GM21367 (cell line): ENCODE data around the gene GOSR1.
"Not testable (repeated sequence)": the region's sequence is repeated elsewhere in the genome, so short reads cannot be mapped to it uniquely, and the experiment has no call there.

Experiments used
- ATAC-seq: cut with Tn5 transposase; IDR thresholded peaks from one replicate; pipeline ENCODE4 v1.9.1; 2021; ENCODE audit not compliant: unreplicated experiment

The GOSR1 gene

DNA sequence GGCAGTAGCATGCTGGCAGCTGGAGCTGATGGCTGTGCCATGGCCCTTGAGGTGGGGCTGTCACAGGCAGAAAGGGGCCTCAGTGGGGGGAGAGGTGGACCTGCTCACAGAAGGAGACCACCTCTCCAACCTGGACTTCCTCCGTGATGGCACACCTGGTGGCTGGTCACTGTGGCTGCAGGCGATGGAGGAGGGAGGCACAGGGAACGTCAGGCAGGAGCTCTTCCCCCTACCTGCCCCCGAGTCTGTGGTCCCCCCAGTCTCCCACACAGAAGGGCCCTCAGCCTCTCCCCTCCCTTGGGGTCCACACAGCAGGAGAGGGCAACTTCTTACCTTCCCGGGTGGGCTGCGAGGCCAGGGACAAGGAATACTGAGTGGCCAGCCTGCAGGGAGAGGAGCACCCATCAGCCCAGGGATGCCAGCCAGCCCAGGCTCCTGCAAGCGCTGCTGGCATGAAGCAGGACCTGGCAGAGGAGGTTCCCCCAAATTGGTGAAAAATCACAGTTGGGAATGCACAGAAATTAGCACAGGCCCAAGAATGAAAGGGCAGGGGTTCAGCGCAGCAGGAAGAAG, 96.5 kb downstream of the GOSR1 start:
- no peak for ATAC-seq

DNA sequence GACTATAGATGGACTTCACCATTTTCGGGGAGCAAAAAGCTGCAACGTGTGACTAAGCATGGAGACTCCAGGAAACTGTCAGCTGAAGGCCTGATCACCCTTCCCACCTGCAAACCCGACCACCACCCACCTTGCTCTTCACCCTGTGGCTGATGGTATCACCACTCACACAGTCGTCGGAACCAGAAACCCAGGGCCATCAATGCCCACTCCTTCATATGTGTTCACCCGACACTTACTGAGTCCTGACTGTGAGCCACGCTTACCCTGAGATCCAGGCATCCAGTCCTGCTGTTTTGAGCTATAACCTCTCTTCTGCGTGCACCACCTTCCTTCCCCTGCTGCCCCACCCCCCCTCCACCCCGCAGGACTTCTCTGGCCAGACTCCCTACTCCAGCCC, 97.1 kb downstream of the GOSR1 start:
- not testable (repeated sequence) for ATAC-seq

DNA sequence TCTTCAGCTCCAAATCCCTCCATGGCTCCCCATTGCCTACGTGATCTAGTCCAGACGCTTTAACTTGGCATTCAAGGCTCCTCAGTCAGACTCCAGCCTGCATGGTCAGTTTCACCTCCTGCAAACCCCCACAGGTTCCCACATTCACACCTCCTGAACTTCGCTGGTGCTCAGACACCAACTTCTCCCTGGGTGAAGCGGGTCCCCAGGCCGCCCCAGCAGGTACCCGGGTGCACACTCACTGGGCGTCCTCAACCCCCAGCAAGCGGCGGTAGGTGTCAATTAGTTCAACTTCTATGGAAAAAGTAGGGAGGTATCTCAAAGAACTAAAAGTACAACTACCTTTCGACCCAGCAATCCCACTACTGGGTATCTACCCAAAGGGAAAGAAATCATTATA, 97.6 kb downstream of the GOSR1 start:
- not testable (repeated sequence) for ATAC-seq

DNA sequence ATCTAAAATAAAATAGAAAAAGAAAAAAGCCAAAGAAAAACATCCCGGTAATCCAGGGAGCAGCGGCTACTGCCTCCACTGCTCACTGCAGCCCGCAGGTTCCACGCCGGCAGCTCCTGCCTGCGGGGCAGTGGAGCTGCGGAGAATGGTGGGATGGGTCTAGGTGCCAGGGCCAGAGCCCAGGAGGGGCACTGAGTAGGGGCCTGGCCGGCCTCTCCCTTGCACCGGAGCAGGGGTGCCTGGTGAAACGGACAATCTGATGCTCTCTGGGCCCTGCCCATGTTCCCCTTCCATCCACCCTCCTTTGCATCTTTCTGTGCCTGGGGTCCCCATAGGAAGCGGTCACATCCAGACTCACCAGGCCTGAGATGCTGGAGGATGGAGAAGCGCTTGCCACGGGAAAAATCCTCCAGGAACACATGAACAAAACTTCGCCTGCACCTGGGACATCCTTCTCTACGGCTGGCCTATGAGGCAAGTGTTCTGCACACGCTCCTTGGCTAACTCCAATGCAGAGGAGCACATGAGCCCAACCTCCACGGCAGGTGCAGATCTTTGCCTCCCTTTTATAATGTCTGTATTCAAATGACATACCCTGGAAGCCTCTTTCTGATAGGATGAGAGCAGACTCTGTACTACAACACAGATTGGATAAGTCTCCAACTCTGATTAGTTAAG, 98.6 kb downstream of the GOSR1 start:
- ATAC-seq = not testable (repeated sequence)

DNA sequence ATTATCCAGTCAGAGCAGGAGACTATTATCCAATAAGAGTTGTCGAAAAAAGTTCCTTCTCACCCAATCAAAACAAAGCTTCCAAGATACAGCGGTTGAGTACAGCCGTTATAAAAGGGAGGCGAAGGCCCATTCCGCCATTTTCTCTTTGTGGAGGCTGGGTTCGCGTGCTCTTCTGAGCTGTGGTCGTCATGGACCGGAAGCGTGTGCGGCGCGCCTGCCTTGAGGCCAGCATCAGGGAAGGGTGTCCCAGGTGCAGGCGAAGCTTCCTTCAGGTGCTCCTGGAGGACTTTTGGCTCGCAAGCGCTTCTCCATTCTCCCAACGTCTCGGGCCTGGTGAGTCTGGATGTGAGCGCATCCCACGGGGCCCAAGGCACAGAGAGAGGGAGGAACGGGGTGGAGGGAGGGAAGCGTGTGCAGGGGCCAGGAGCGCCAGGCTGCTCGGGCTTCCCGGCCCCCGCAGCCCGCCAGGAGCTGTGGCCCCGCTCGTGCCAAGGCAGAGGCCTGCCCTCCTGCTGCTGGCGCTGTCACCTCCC, 99.2 kb downstream of the GOSR1 start:
- no peak for ATAC-seq
